Thyroid gland (tissue), 4 donors: Measurements from ENCODE around the gene PAXX.

ENCODE experiments used
- CTCF ChIP-seq, 6 experiments: fragments of 200-600 bp in 3 of 6; fragments of 450-650 bp in 3 of 6; sonication (generic) in 3 of 6; IDR thresholded peaks; one replicate each; pipeline ENCODE4 v1.5.1; 2016 to 2019; ENCODE audit warnings: antibody characterized with exemption in 6 of 6, mild to moderate bottlenecking in 2 of 6, inconsistent platforms in 1 of 6, moderate library complexity in 1 of 6
- POLR2A ChIP-seq, 2 donors: fragments of 450-650 bp; IDR thresholded peaks; one replicate each; pipeline ENCODE4 v1.6.1; 2017; ENCODE audit warnings: antibody characterized with exemption in 2 of 2, mild to moderate bottlenecking in 2 of 2, moderate library complexity in 1 of 2

DNA sequence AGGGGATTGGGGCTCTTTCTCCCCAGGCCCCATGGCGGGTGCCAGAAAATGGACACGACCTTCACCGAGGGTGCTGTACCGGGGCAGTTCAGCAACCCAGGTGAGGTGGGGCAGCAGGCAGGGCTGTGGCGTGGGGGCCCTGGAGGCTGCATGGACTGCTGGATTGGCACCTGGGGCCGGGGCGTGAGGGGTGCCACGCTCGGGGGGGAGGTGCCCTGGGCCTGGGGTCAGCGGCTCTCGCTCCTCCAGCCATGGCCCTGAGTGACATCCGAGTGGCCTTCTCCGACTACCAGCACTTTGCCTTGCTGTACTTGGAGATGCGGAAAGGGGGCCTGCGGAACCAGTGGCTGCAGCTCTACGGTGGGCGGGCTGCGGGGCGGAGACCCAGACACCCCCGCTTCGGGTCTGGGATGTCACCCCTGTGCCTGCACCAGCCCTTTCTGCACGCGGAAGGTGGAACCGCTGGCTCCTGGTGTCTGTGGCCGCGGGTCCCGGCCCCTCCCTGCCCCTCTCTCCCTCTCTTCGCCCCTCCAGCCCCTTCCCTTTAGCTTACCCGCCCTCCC is 7.7 kb upstream of the PAXX start:
- TF ChIP-seq CTCF (IDR thresholded peaks at IDR 0.05), result no peak
- TF ChIP-seq POLR2A (IDR thresholded peaks at IDR 0.05), result no peak
